ENCODE data around the gene RNF26.

DNA sequence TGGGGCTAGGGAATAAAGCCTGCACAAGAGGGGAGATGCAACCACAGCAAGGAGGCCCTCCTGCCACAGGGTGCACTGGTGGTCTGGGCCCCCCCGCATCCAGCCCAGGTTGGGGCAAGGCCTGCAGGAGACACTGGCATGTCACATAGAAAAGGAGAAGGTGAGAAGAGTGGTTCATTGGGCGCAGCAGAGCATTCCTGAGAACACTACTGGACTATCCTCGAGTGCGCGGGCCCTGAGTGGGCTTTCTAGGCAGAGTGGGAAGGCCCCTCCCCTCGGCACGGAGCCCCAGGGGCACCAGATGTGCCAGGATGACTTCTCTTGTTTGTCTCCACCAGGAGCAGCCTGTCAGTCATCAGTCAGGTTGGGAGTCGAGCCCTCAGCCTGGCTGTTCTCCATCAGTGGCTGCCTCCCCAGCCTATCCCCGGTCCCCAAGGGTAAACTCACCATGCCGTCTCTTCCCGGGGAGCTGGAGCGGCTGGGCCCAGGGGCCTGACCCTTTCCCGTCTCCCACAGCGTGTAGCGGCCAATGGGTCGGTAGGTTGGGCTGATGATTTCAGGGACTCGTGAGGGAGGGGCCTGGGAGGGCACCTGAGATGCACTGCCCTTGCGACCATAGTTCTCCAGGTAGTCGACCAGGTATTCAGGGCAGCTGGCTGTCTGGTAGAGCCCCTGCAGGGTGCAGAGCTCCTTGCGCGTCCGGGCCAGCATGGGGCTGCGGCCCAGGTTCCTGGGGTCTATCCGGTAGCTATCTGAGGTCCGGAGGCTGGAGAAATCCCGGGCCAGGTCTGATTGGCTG, 38.1 kb downstream of the RNF26 start:
- TF ChIP-seq, protein P1, sequence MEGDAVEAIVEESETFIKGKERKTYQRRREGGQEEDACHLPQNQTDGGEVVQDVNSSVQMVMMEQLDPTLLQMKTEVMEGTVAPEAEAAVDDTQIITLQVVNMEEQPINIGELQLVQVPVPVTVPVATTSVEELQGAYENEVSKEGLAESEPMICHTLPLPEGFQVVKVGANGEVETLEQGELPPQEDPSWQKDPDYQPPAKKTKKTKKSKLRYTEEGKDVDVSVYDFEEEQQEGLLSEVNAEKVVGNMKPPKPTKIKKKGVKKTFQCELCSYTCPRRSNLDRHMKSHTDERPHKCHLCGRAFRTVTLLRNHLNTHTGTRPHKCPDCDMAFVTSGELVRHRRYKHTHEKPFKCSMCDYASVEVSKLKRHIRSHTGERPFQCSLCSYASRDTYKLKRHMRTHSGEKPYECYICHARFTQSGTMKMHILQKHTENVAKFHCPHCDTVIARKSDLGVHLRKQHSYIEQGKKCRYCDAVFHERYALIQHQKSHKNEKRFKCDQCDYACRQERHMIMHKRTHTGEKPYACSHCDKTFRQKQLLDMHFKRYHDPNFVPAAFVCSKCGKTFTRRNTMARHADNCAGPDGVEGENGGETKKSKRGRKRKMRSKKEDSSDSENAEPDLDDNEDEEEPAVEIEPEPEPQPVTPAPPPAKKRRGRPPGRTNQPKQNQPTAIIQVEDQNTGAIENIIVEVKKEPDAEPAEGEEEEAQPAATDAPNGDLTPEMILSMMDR (IDR thresholded peaks at IDR 0.05), result no peak
- no peak for TF ChIP-seq POLR2A (IDR thresholded peaks at IDR 0.05)
